ENCODE results near the gene CAPG. TPM values are rescaled to one million over a fixed set of nuclear protein-coding genes. Genes with fewer than 3 reads are reported as not detected.
"Not testable (repeated sequence)": the region's sequence is repeated elsewhere in the genome, so short reads cannot be mapped to it uniquely, and the experiment has no call there.

CAPG gene
- total and polyA plus RNA-seq, 12 donors: 11.6 to 192 (median 41.4) TPM

GRCh38 chr2:85387754-85388153 lies 22.4 kb downstream of the CAPG start:
- no peak overlapping the region for H3K27ac ChIP-seq
- no peaks in the 10 kb centered on the region for H3K4me1 ChIP-seq (replicated peaks in 1 of 2)
- no peaks in the 10 kb centered on the region for H3K27me3 ChIP-seq
- WGBS, 4 donors: 78 to 93% (median 88%) methylated on average over 2 of the region's 2 CpGs
- H3K4me3 ChIP-seq: no peak overlapping the region
- intact Hi-C loops (cut with DNase I): no loop called here
- H3K9me3 ChIP-seq (replicated peaks in 1 of 3): no peaks in the 10 kb centered on the region
- DNase-seq: no peak
- H3K36me3 ChIP-seq (replicated peaks in 1 of 2): peaks cover 0 to 68% of the 10 kb centered on the region in 2 donors
- TF ChIP-seq CTCF (IDR thresholded peaks at IDR 0.05): no peak
- no peak for TF ChIP-seq POLR2A (IDR thresholded peaks at IDR 0.05)

GRCh38 chr2:85385746-85386145 lies 24.4 kb downstream of the CAPG start:
- H3K36me3 ChIP-seq (replicated peaks in 1 of 2): peaks cover 0 to 60% of the 10 kb centered on the region in 2 donors
- no peaks in the 10 kb centered on the region for H3K9me3 ChIP-seq (replicated peaks in 1 of 3)
- no peak overlapping the region for H3K27ac ChIP-seq
- H3K4me1 ChIP-seq (replicated peaks in 1 of 2): no peaks in the 10 kb centered on the region
- no peaks in the 10 kb centered on the region for H3K27me3 ChIP-seq
- no peak overlapping the region for H3K4me3 ChIP-seq
- intact Hi-C loops (cut with DNase I): no loop called here
- no peak for DNase-seq
- TF ChIP-seq POLR2A (IDR thresholded peaks at IDR 0.05) (no peak), CTCF (IDR thresholded peaks at IDR 0.05) (no peak)
- WGBS, 4 donors: 81 to 98% (median 85%) methylated on average over 2 of the region's 2 CpGs

- TF ChIP-seq CTCF (IDR thresholded peaks at IDR 0.05) (no peak), POLR2A (IDR thresholded peaks at IDR 0.05) (no peak)
- intact Hi-C loops (cut with DNase I): no loop called here
- 86 to 92% (median 91%) methylated on average over 4 of the region's 4 CpGs for WGBS, 4 donors
Observed at GRCh38 chr2:85383850-85384249, 26.3 kb downstream of the CAPG start.

GRCh38 chr2:85383151-85383550 lies 27.0 kb downstream of the CAPG start:
- DNase-seq; H3K4me3 ChIP-seq; H3K27me3 ChIP-seq; H3K9me3 ChIP-seq (replicated peaks in 1 of 3); intact Hi-C loops (cut with DNase I); H3K4me1 ChIP-seq (replicated peaks in 1 of 2); H3K27ac ChIP-seq: not testable (repeated sequence)
- WGBS, 4 donors: 75 to 96% (median 92%) methylated on average over 5 of the region's 5 CpGs
- peaks cover 0 to 50% of the 10 kb centered on the region in 2 donors for H3K36me3 ChIP-seq (replicated peaks in 1 of 2)

More at GRCh38 chr2:85383850-85384249, 26.3 kb downstream of the CAPG start:
- no peak for DNase-seq
- Histone ChIP-seq H3K9me3 (replicated peaks in 1 of 3) (no peaks in the 10 kb centered on the region), H3K27me3 (no peaks in the 10 kb centered on the region), H3K4me3 (no peak overlapping the region), H3K36me3 (replicated peaks in 1 of 2) (peaks cover 0 to 54% of the 10 kb centered on the region in 2 donors), H3K27ac (no peak overlapping the region), H3K4me1 (replicated peaks in 1 of 2) (no peaks in the 10 kb centered on the region)

GRCh38 chr2:85380048-85380447 lies 30.1 kb downstream of the CAPG start:
- Histone ChIP-seq H3K4me3 (no peak overlapping the region), H3K36me3 (replicated peaks in 1 of 2) (peaks cover 0 to 40% of the 10 kb centered on the region in 2 donors), H3K4me1 (replicated peaks in 1 of 2) (no peaks in the 10 kb centered on the region), H3K9me3 (replicated peaks in 1 of 3) (no peaks in the 10 kb centered on the region), H3K27me3 (no peaks in the 10 kb centered on the region), H3K27ac (no peak overlapping the region)
- no peak for DNase-seq
- 62 to 83% (median 78%) methylated on average over 1 of the region's 1 CpG for WGBS, 4 donors
- TF ChIP-seq CTCF (IDR thresholded peaks at IDR 0.05) (no peak), POLR2A (IDR thresholded peaks at IDR 0.05) (no peak)
- intact Hi-C loops (cut with DNase I): no loop called here

Data from adrenal gland (tissue), 12 donors.